ENCODE measurements around the gene TMPRSS5. TPM values are rescaled to one million over a fixed set of nuclear protein-coding genes. Genes with fewer than 3 reads are reported as not detected.

TMPRSS5 gene
- total RNA-seq, 4 donors from 2014 or later, result 1.5 TPM; not detected in 3

DNA sequence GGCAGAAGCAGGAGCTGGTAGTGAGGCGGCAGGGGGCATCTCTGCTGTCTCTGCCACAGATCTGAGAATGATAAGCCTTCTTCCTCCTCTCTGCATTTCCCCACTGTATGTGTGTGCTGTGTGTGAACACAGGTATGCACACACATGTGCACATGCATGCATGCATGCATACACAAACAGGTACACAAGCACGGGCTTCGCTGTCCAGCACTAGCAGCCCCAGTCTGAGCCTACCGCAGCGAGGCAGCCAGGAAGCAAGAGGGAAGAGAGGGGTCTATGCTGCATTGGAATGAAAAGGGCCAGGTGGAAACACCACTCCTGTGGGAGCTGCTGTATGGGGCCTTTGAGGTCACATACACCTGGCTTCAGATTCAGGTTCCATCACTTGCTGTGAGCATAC is 62.4 kb downstream of the TMPRSS5 start:
- Histone ChIP-seq H3K9me3 (no peaks in the 10 kb centered on the region), H3K27ac (no peak overlapping the region), H3K36me3 (no peaks in the 10 kb centered on the region), H3K27me3 (no peaks in the 10 kb centered on the region), H3K4me3 (no peak overlapping the region), H3K4me1 (no peaks in the 10 kb centered on the region)
- TF ChIP-seq, protein P1, sequence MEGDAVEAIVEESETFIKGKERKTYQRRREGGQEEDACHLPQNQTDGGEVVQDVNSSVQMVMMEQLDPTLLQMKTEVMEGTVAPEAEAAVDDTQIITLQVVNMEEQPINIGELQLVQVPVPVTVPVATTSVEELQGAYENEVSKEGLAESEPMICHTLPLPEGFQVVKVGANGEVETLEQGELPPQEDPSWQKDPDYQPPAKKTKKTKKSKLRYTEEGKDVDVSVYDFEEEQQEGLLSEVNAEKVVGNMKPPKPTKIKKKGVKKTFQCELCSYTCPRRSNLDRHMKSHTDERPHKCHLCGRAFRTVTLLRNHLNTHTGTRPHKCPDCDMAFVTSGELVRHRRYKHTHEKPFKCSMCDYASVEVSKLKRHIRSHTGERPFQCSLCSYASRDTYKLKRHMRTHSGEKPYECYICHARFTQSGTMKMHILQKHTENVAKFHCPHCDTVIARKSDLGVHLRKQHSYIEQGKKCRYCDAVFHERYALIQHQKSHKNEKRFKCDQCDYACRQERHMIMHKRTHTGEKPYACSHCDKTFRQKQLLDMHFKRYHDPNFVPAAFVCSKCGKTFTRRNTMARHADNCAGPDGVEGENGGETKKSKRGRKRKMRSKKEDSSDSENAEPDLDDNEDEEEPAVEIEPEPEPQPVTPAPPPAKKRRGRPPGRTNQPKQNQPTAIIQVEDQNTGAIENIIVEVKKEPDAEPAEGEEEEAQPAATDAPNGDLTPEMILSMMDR (IDR thresholded peaks at IDR 0.05), result no peak
- TF ChIP-seq POLR2A (IDR thresholded peaks at IDR 0.05), result no peak
- no peak for DNase-seq

DNA sequence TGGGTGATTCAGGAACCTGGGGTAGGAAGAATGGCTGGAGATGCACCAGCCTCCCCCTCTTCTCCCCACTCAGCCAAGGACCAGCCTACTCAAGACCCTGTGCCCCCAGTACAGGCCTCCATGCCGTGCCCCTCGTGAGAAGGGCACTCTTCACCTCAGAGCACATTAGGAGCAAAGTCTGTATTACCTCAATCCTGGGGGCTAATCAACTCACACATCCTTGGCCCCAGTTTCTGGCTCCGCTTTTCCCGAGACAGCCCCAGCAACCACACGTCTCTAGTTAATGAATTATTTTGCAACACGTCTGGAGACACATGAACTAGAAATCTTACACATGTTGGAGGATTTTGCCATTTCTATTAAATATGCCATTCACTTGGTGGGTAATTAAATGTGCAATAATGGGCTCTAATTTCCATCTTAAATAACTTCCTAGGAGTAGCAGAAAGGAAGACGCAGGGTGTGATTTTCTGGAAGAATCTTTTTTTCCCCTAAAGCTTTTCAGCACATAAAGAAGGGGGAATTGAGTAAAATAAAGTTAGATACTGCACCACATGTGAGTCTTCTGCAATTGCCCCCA is 63.0 kb downstream of the TMPRSS5 start:
- Histone ChIP-seq H3K4me1 (no peaks in the 10 kb centered on the region), H3K4me3 (no peak overlapping the region), H3K36me3 (no peaks in the 10 kb centered on the region), H3K27ac (no peak overlapping the region), H3K27me3 (no peaks in the 10 kb centered on the region), H3K9me3 (no peaks in the 10 kb centered on the region)
- TF ChIP-seq, protein P1 (IDR thresholded peaks at IDR 0.05), result no peak
- no peak for TF ChIP-seq POLR2A (IDR thresholded peaks at IDR 0.05)
- DNase-seq, result no peak

DNA sequence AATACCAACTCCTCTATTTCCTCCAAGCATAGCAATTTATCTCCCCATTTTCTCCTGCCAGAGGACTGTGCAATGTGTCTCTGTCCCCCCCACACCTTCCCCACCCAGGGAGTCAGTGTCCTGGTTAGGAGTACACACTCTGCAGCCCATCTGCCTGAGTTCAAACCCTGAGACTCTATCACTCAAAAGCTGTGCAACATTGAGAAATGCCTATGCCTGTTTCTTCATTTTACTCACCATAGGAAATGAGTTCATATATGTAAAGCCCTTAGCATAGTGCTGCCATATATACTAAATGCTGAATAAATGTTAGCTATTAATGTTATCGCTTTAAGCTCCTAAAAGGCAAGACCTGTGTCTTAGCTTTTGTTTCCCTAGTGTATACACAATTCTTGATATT is 64.0 kb downstream of the TMPRSS5 start:
- Histone ChIP-seq H3K4me1 (no peaks in the 10 kb centered on the region), H3K9me3 (no peaks in the 10 kb centered on the region), H3K4me3 (no peak overlapping the region), H3K27ac (no peak overlapping the region), H3K36me3 (no peaks in the 10 kb centered on the region), H3K27me3 (no peaks in the 10 kb centered on the region)
- no peak for DNase-seq
- TF ChIP-seq, protein P1 (IDR thresholded peaks at IDR 0.05), result no peak
- no peak for TF ChIP-seq POLR2A (IDR thresholded peaks at IDR 0.05)

DNA sequence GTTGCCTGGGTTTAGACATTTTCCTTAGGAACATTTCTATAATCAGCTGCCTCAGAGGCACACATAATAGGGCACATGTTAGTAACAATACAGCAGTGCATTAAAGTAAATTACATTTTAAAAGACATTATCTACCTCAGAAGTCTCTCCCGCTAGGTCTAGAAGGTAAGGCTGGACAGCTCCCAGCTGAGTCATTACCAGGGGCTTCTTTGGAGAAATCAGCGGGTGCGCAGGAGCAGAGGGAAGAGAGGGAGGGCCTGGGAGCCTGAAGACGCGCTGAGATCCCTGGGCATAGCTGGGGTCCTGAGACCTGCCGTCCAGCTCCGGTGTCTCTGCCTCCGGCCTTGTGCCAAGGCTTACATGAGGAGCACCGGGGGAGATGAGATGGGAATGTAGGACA is 67.7 kb downstream of the TMPRSS5 start:
- Histone ChIP-seq H3K36me3 (no peaks in the 10 kb centered on the region), H3K27me3 (no peaks in the 10 kb centered on the region), H3K9me3 (no peaks in the 10 kb centered on the region), H3K4me1 (no peaks in the 10 kb centered on the region), H3K4me3 (no peak overlapping the region), H3K27ac (no peak overlapping the region)
- no peak for DNase-seq
- TF ChIP-seq, protein P1 (IDR thresholded peaks at IDR 0.05), result no peak
- TF ChIP-seq POLR2A (IDR thresholded peaks at IDR 0.05), result no peak

DNA sequence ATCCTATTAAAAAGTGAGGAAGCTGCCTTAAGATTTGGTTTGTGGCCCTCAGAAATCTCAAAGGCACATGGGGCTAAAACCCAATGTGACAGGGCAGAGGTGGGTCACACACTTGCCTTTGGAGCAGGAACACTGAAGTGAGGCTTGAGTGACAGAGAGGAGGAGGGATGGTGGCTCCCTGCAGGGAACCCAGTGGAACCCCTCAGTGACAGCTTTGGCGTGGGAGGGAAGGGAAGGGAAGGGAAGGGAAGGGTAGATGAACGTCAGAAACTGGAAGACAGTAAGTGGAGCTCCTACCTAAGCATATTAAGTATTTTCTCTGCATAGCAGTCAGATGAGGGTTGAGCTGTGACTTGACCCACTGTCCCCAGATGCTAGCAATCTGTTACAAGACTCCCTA is 68.5 kb downstream of the TMPRSS5 start:
- no peak for TF ChIP-seq POLR2A (IDR thresholded peaks at IDR 0.05)
- TF ChIP-seq, protein P1 (IDR thresholded peaks at IDR 0.05), result no peak
- Histone ChIP-seq H3K36me3 (no peaks in the 10 kb centered on the region), H3K4me1 (no peaks in the 10 kb centered on the region), H3K9me3 (no peaks in the 10 kb centered on the region), H3K27me3 (no peaks in the 10 kb centered on the region), H3K27ac (no peak overlapping the region), H3K4me3 (no peak overlapping the region)
- DNase-seq, result no peak

Small RNA genes lying within 50 kb of the gene (small RNA-seq; reads per million reads assigned to genes)
- gene RPS29P19, result 0 reads per million in 2 donors

Other genes starting within 250 kb of the TMPRSS5 start
- gene DRD2, start 230.9 kb downstream of the TMPRSS5 start, total RNA-seq, result not detected
- 10 to 100 TPM in 2 of 4 donors, 1 to 10 TPM in 2; 8.7 to 25.6 (median 9.7) TPM for gene ZW10, start 67.4 kb upstream of the TMPRSS5 start, total RNA-seq
- not detected for gene CLDN25, start 73.5 kb upstream of the TMPRSS5 start, total RNA-seq
- 10 to 100 TPM in 3 of 4 donors, 1 to 10 TPM in 1; 7.8 to 64.4 (median 20.6) TPM for gene USP28, start 169.3 kb upstream of the TMPRSS5 start, total RNA-seq
- gene HTR3B, start 198.5 kb upstream of the TMPRSS5 start, total RNA-seq, result under 1 TPM in 1 of 4 donors, not detected in 3; 0.76 TPM